K562 (cell line): ENCODE data around the gene CKAP5. TPM values are rescaled to one million over a fixed set of nuclear protein-coding genes. Genes with fewer than 3 reads are reported as not detected.

ENCODE experiments used
- ATAC-seq: fragments of 200-7000 bp; cut with Tn5 transposase; 3 replicates; pipeline ENCODE4 v1.9.1; 2020; ENCODE audit warnings: moderate library complexity
- BruUV-seq: library from RNA; stranded (reverse); fragments of 400-500 nt; replicated peaks from 2 replicates; lab custom pipeline; 2021; lab: Mats Ljungman, UMichigan
- CTCF ChIA-PET: fragments of 300-600 bp; formaldehyde crosslinking; extraction: SDS; loops from one replicate; lab custom pipeline; 2021; ENCODE audit warnings: low intra/inter-chr PET ratio; lab: Yijun Ruan, JAX
- POLR2A ChIA-PET: fragments of 300-600, 350-650 bp; sonication (Branson Sonifier 250); formaldehyde crosslinking; extraction: SDS; loops from one replicate; lab custom pipeline; 2021; ENCODE audit warnings: antibody characterized with exemption, inconsistent platforms; lab: Yijun Ruan, JAX
- DNase-seq, 4 experiments: peaks; one replicate each; pipeline versions ENCODE4 v3.0.0 to v3.0.0-alpha.2; 2011 to 2018; ENCODE audit warnings: low spot score in 3 of 4, mixed read lengths in 3 of 4; ENCODE audit errors: extremely low read depth in 1 of 4
- FAIRE-seq: peaks from 2 replicates; lab custom pipeline; 2011; peaks lifted over from hg19 to GRCh38; lab: Jason Lieb, UNC
- H2AFZ ChIP-seq: 2 replicates; pipeline ENCODE4 v1.6.0; 2011; ENCODE audit warnings: low read depth, low read length, control low read depth, inconsistent platforms
- H3K27ac ChIP-seq: fragments of 200-600 bp; 3 replicates; pipeline ENCODE4 v1.8.0; 2011; ENCODE audit warnings: low read depth, mild to moderate bottlenecking, control low read depth, inconsistent platforms, low read length, moderate library complexity, mixed read lengths; ENCODE audit errors: extremely low read depth
- H3K27me3 ChIP-seq, 2 experiments: fragments of 300-600 bp in 1 of 2; 2 replicates in 1 of 2; 3 replicates in 1 of 2; pipeline versions ENCODE4 v1.6.0 to v1.8.0; 2011; ENCODE audit warnings: inconsistent platforms in 2 of 2, low read length in 2 of 2, mild to moderate bottlenecking in 1 of 2, mixed read lengths in 1 of 2, moderate library complexity in 1 of 2; ENCODE audit not compliant: control insufficient read depth in 2 of 2, insufficient read depth in 2 of 2
- H3K36me3 ChIP-seq: fragments of 300-600 bp; 3 replicates; pipeline ENCODE4 v1.8.0; 2011; ENCODE audit warnings: mild to moderate bottlenecking, low read length, inconsistent platforms; ENCODE audit not compliant: control insufficient read depth, insufficient read depth
- H3K4me1 ChIP-seq, 2 experiments: fragments of 200-600 bp in 1 of 2; replicated peaks in 1 of 2; 2 replicates in 1 of 2; 3 replicates in 1 of 2; pipeline versions ENCODE4 v1.5.1 to v1.8.0; 2011; ENCODE audit warnings: inconsistent platforms in 2 of 2, low read length in 2 of 2, mild to moderate bottlenecking in 1 of 2, mixed read lengths in 1 of 2, moderate library complexity in 1 of 2; ENCODE audit not compliant: control insufficient read depth in 2 of 2, insufficient read depth in 2 of 2
- H3K4me2 ChIP-seq: 2 replicates; pipeline ENCODE4 v1.6.1; 2011; ENCODE audit warnings: low read length, control low read depth, inconsistent platforms, mixed read lengths; ENCODE audit not compliant: insufficient read depth
- H3K4me3 ChIP-seq: fragments of 200-600 bp; sonication (generic), shearing (Covaris generic); 2 replicates; pipeline ENCODE4 v1.5.1; 2016; ENCODE audit warnings: control low read depth, inconsistent platforms
- H3K79me2 ChIP-seq: fragments of 200-600 bp; 3 replicates; pipeline ENCODE4 v1.8.0; 2011; ENCODE audit warnings: low read length, inconsistent platforms; ENCODE audit not compliant: control insufficient read depth, insufficient read depth
- H3K9ac ChIP-seq, 2 experiments: 2 replicates each; pipeline versions ENCODE4 v1.6.0 to v1.6.1; 2011; ENCODE audit warnings: low read depth in 2 of 2, low read length in 2 of 2, control low read depth in 1 of 2, inconsistent platforms in 1 of 2, mild to moderate bottlenecking in 1 of 2, mixed read lengths in 1 of 2; ENCODE audit not compliant: insufficient read depth in 1 of 2
- H3K9me1 ChIP-seq: one replicate; pipeline ENCODE4 v1.6.0; 2011; ENCODE audit warnings: inconsistent platforms, mild to moderate bottlenecking, low read length, moderate library complexity; ENCODE audit not compliant: control insufficient read depth, insufficient read depth
- H3K9me3 ChIP-seq: replicated peaks from 2 replicates; pipeline ENCODE4 v1.5.1; 2011; ENCODE audit warnings: low read depth, low read length, inconsistent platforms; ENCODE audit not compliant: control insufficient read depth, insufficient read depth
- H4K20me1 ChIP-seq: replicated peaks from 2 replicates; pipeline ENCODE4 v1.6.1; 2011; ENCODE audit warnings: low read length, inconsistent platforms, mixed read lengths; ENCODE audit not compliant: control insufficient read depth, insufficient read depth
- BCLAF1 ChIP-seq, 2 experiments: fragments of 450-650 bp in 1 of 2; IDR thresholded peaks; 2 replicates each; pipeline ENCODE4 v1.6.1; 2011 to 2017; ENCODE audit warnings: low read depth in 2 of 2, antibody characterized with exemption in 1 of 2, borderline replicate concordance in 1 of 2, low read length in 1 of 2, mild to moderate bottlenecking in 1 of 2, mixed read lengths in 1 of 2; ENCODE audit not compliant: control insufficient read depth in 1 of 2
- FOXK1 ChIP-seq: sonication (generic); formaldehyde crosslinking; IDR thresholded peaks from 2 replicates; pipeline ENCODE4 v1.8.0; 2022; ENCODE audit warnings: missing genetic modification reagents, mild to moderate bottlenecking, borderline replicate concordance
- GABPA ChIP-seq: fragments of 200-800 bp; sonication (Bioruptor generic); conservative IDR thresholded peaks from 2 replicates; pipeline ENCODE4 v1.6.1; 2016; ENCODE audit warnings: low read depth, missing genetic modification characterization, missing compliant biosample characterization
- SMAD3 ChIP-seq: fragments of 450-650 bp; formaldehyde crosslinking; conservative IDR thresholded peaks from 2 replicates; pipeline ENCODE4 v1.4.0; 2020; ENCODE audit warnings: mild to moderate bottlenecking
- ZNF316 ChIP-seq: fragments of 450-650 bp; IDR thresholded peaks from 2 replicates; pipeline ENCODE4 v1.6.1; 2016
- ZNF384 ChIP-seq: IDR thresholded peaks from 2 replicates; pipeline ENCODE4 v1.6.1; 2012; ENCODE audit warnings: low read depth, low read length, improper control_type of control experiment
- WGBS: fragments of 100-300 bp; shearing (Covaris generic); methylation state at CpG from one replicate; pipeline ENCODE4 v1.1.6; 2016; ENCODE audit warnings: low coverage, mixed read lengths; ENCODE audit not compliant: insufficient coverage; ENCODE audit errors: missing lambda C conversion rate; 5-methylcytosine and 5-hydroxymethylcytosine counted together
- in situ Hi-C: fragments of 300-500 bp; cut with MboI; formaldehyde crosslinking; loops from 4 replicates; pipeline ENCODE4 v1.15.0; 2018; ENCODE audit warnings: inconsistent platforms, mixed read lengths
- intact Hi-C: fragments of 100-400 bp; cut with micrococcal nuclease; formaldehyde crosslinking; loops from 2 replicates; pipeline ENCODE4 v1.14.2; 2022
- polyA plus RNA-seq, 8 experiments: library from polyadenylated mRNA; depleted of rRNA in 4 of 8; stranded (reverse) in 5 of 8; unstranded in 3 of 8; fragments of >200 nt; fragmentation: Nextera tagmentation in 2 of 8; fragmentation: Illumina TruSeq in 1 of 8; extraction: Ambion mirVana in 2 of 8; extraction: Trizol in 1 of 8; gene quantifications; 2 replicates each; pipeline versions ENCODE4 v1.2.1 to v1.2.3, GENCODE V29; 2011 to 2014; ENCODE audit warnings: inconsistent platforms in 1 of 8, missing spikeins in 1 of 8
- total RNA-seq, 7 experiments: library from RNA; depleted of rRNA in 6 of 7; stranded (reverse); fragments of >200 nt in 6 of 7; fragmentation: Illumina TruSeq in 2 of 7; extraction: Trizol in 2 of 7; gene quantifications; 2 replicates each; pipeline versions ENCODE4 v1.2.1 to v1.2.3, GENCODE V29; 2011 to 2021; ENCODE audit warnings: low replicate concordance in 1 of 7

CKAP5 gene
- total and polyA plus RNA-seq, 9 of the 15 experiments (the other 6 are each of a cell fraction or from before 2014, with no cell fraction given): 60.1 to 239 (median 139) TPM

DNA sequence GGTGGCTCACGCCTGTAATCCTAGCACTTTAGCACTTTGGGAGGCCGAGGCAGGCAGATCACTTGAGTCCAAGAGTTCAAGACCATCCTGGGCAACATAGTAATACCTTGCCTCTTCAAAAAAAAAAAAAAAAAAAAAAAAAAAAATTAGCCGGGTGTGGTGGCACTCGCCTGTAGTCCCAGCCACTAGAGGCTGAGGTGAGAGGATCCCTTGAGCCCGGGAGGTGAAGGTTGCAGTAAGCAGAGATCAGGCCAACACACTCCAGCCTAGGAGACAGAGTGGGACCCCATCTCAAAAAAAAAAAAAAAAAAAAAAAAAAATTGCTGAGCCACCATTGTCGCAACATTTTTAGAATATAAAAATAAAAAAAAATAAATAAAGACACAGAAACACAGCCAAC, 7.6 kb downstream of the CKAP5 start:
- WGBS: 60% methylated on average over 6 of the region's 6 CpGs
- H3K4me3 ChIP-seq: no peak overlapping the region
- peaks cover 98% of the 10 kb centered on the region for H3K79me2 ChIP-seq
- peaks cover 24% of the 10 kb centered on the region in 2 experiments; a peak in 4 of 5 replicates for H3K4me1 ChIP-seq
- H2AFZ ChIP-seq: no peak overlapping the region
- no peak overlapping the region for H3K4me2 ChIP-seq
- intact Hi-C loops (no loop called here), in situ Hi-C loops (no loop called here)
- FAIRE-seq (no peak), ATAC-seq (peak; percentile 56), DNase-seq (no peak)
- H3K36me3 ChIP-seq: peaks cover 51% of the 10 kb centered on the region
- H3K9ac ChIP-seq: no peak overlapping the region; a peak in 1 of 4 replicates
- no peaks in the 10 kb centered on the region for H3K9me1 ChIP-seq
- BruUV-seq: no TSS peak
- TF ChIP-seq FOXK1 (CRISPR knock-in tag) (no peak), BCLAF1 (IDR thresholded peaks at IDR 0.05; ENCODE audit: borderline replicate concordance in 1 of 2, control insufficient read depth in 1 of 2, low read depth in 2 of 2, low read length in 1 of 2) (no peak), ZNF316 (0 out of 2 replicates have a peak, but pooled peaks have one; percentile 17), SMAD3 (CRISPR knock-in tag) (no peak), GABPA (no peak), ZNF384 (peak; percentile 60)
- H3K27me3 ChIP-seq: no peaks in the 10 kb centered on the region
- ChIA-PET POLR2A (interaction anchor here (1.5 to 2.6 kb wide), 2 partner anchors 12 to 19 kb away, joined by 3 to 9 read pairs; no protein-coding TSS in a partner anchor), CTCF (interaction anchor here (0.7 kb wide), 1 partner anchor 400 kb away, joined by 3 read pairs; no protein-coding TSS in a partner anchor)
- peaks cover 12% of the 10 kb centered on the region; the same call in 1 of the 2 replicates for H4K20me1 ChIP-seq
- no peak overlapping the region; the same call in 2 of the 3 replicates for H3K27ac ChIP-seq
- no peaks in the 10 kb centered on the region for H3K9me3 ChIP-seq
